Hindlimb muscle (tissue), 1 donor: Measurements from ENCODE around the gene LDLRAP1. TPM values are rescaled to one million over a fixed set of nuclear protein-coding genes. Genes with fewer than 3 reads are reported as not detected.

Experiments
- DNase-seq: peaks from one replicate; pipeline ENCODE4 v3.0.0-alpha.2; 2013
- polyA plus RNA-seq: library from polyadenylated mRNA; unstranded; fragments of 120-200 nt; gene quantifications from one replicate; pipeline ENCODE4 v1.2.1, GENCODE V29; 2013; ENCODE audit not compliant: insufficient read length

The LDLRAP1 gene
- polyA plus RNA-seq, 1 donor = 14.5 TPM

DNA sequence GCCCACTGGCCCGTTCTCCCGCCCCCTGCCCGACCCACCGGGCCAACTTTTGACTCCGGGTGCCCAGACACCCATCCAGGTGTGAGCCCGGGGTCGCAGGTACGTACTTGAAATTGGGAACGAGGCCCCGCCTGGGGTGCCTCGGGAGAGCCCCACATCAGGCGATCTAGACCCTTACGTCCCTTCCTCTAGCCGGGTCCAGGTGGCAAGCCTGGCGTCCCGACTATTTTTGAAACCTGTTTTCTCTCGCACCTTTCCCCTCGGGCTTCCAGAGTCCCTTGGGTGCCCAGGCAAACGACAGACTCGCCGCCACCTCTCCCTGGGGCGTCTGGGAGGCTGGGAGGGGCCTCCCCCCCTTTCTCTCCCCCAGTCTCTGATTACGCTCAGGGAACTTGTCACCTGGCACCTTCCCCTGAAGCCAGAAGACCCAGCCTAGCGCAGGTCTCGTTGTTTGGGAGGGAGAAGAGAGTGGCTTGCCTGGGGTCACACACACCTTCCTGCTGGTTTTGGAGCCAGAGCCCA lies 898 bp downstream of the LDLRAP1 start:
- no peak for DNase-seq

DNA sequence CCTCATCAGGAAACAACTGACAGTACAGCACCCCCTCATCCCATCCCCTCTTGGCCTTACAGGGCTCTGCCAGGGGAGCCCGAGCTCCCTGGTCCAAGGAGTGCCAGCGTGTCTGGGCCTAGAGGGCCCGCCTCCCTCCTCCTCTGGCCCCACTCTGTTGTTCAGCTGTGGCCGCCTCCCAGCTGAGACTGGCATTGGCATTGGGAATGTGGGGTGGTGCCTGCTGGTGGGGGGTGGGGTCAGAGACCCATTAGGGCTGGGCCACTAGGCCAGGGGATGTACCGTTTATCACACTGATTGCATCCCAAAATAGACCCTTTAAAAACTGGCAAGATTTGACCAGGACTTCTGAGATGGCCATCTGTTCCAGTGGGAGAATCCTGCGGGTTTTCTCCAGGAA lies 1.4 kb downstream of the LDLRAP1 start:
- no peak for DNase-seq

DNA sequence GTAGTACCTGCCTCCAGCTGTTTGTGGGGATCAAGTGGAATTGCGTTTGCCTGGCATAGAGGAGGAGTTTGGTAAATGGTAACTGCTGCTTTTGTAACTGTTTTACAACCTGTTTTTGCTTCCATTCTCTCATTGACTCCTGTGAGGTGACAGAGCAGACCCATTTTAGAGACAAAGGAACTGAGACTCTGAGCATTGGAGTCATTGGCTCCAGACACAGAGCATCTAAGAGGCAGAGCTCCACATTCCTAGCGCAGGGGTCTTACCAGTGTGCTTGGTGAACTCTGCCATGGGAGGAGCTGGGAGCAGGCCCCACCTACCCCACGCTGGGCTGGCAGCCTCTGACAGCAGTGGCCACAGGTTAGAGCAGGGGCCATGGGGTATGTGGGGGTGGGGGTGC lies 2.4 kb downstream of the LDLRAP1 start:
- no peak for DNase-seq

DNA sequence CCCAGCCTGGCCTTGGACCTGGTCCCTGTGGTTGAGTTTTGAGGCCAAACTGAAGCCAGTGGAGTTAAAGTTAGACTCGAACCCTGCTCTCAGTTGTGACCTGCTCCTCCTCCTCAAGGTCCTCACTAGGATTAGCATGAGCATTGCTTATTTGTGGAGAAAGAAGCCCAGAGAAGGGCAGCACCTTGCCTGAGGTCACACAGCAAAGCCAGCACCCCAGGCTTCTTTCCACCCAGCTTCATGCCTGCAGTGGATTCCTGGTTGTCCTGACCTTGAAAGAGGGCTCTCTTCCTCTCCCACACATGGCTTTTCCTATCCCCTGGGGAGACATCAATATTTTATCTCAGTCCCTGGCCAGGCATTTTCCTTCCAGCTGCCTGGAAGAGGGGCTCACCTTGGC lies 2.8 kb downstream of the LDLRAP1 start:
- no peak for DNase-seq

DNA sequence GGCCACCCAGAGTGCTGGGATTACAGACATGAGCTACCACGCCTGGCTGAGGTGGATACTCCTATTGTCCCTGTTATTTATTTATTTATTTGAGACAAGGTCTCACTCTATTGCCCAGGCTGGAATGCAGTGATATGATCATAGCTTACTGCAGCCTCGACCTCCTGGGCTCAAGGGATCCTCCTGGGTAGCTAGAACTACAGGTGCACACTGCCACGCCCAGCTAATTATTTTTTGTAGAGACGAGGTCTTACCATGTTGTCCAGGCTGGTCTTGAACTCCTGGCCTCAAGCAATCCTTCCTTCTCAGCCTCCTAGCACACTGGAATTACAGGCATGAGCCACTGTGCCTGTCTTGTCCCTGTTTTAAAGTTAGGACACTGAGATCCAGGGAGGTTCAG lies 5.2 kb downstream of the LDLRAP1 start:
- no peak for DNase-seq

DNA sequence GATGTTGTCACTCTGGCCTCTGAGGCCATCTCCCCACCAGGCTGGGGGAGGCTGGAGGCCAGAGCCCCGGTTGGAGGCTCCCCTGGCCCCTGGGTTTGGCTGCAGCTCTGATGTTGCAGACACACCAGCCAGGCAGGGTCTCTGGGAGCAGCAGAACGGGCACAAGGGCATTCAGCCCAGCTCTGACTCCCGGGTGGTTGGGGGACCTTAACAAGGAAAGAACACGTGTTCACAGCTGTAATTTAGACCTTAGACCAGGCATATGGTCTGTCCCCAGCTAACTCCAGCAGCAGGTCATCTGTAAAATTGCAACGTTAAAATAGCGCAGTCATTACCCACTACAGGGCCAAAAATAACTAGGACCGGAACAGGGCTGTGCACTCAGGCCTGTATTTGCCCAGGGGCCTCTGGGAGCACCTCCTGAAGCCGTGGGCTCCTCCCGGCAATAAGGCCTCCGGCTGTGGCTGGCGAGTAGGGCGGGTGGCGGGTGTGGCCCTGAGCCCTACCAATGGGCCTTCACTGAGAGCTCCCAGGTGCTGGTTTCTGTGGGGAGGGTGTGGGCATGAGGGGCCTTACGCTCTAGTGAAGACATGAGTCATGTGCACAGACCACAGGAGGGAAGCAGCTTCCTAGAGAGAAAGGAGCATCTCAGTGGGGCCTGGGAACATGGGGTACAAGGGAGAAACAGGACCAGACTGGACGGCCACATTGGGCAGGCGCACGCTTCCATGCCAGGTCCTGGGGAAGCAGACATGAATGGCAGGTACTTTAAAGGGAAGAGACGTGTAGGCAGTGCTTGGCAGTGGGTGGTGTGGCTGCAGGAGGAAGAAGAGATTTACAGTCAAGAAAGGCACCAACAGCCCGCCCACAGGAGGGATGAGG lies 6.1 kb downstream of the LDLRAP1 start:
- no peak for DNase-seq

DNA sequence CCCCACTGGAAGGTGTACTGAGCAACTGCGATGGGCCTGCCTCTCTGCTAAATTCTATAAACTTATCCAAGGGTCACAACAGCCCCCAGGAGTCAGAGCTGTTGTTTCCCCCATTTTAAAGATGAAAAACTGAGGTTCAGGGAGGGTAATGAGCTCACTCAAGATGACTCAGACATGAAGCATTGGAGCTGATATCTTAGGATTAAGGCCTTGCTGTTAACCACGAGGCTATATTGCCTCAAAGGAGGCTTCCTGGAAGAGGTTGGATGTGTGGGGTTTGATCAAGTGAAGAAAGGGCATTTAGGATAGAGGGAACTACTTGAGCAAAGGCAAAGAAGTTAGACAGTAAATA lies 6.7 kb downstream of the LDLRAP1 start:
- no peak for DNase-seq

DNA sequence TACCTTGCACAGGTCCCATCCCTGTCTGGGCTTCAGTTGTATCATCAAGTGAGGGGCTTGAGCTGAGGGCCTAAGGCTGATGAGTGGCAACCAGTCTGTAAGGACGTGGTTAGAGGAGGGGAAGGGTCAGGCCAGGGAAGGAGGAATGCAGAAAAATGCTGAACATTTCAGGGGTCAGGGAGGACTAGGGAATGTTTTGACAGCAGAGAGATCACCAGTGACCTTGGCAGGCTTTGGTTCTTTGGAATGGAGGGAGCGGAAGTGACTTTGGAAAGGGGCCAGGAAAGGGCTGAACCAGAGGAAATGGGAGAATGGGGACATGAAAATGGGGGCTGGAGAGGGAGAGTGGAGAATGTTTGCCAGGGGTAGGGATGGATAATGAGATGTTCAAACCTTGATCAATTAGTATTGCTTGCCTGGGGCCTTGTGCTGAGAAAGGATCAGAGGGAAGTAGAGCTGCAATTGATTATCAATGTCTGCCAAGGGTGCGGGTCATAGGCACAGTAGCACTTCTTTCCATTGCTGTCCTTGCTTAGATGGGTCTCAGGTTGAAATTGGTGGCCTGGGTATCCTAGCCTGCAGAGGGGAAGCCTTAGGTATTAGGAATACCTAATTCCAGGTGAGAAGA lies 7.4 kb downstream of the LDLRAP1 start:
- no peak for DNase-seq

DNA sequence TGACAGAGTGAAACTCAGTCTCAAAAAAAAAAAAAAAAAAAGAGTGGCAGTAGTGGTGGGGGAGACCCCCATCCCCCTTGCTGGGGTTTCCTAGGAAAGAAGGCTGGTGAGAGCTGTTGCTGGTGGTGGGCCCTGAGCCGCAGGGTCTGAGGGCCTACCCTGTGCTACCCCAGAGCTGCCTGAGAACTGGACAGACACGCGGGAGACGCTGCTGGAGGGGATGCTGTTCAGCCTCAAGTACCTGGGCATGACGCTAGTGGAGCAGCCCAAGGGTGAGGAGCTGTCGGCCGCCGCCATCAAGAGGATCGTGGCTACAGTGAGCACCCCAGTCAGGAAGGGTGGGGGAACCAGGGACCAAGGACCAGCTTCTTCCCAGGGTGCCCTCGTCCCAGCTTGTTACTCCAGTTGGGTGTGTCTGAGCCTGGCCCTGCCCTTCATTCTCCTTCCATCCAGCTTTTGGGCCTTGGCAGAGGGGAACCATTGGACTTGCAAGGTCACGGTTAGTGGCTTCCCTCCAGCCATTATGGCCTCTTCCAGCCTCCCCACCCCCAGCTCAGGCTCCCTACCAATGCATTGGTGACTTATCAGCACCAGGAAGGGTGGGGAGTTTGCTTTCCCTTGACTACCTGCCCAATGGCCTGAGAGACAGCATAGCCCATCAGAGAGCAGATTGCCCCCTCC lies 10.5 kb downstream of the LDLRAP1 start:
- DNase-seq = no peak

DNA sequence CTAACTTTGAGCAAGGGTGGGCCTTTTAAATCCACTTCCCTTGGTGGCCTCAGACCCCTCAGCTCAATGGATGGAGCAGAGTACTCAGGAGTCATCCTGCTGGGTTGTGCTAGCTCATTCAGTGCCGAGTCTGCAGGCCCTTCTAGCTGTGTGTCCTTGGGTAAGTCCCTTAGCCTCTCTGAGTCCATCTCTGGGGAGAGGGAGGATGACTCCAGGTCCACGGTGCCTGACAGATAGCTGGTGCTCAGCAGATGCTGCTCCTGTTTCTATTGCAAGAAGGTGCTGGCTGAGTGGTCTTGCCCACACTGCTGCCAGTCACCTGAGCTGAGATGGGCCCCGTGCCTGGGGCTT lies 11.0 kb downstream of the LDLRAP1 start:
- no peak for DNase-seq

DNA sequence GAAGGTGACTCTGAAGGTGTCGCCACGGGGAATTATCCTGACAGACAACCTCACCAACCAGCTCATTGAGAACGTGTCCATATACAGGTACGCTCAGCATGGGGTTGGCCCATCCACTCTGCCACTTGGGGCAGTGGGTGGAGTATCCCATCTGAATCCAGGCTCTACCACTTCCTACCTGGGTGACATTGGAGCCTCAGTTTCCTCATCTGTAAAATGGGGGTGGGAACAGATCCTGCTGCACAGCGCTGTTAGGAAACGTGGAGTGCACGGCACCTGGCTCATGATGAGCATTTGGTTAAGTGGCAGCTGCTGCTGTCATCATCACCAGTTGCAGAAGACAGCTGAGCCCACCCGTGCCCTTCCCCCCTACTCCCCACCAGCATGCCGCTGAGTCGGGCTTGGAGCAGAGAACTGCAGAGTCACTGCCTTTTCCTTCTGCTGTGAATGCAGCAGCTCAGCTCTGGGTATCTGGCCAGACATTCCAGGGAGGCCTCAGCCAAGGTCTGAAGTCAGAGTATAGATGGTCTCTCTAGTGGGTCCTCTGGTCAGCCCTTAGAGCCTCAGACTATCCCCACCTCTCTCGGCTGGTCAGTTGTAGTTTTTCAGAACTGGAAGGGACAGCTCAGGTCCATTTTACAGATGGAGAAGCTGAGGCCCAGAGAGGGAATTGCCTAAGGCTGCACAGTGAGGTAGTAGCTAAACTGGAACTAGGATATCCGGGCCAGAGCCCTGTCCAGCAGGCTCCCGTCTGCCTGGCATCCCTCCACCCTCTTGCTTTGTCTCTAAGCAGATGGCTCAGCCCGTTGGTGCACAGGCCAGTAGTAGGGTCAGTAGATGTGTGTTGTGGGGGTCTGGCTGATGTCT lies 11.7 kb downstream of the LDLRAP1 start:
- no peak for DNase-seq

DNA sequence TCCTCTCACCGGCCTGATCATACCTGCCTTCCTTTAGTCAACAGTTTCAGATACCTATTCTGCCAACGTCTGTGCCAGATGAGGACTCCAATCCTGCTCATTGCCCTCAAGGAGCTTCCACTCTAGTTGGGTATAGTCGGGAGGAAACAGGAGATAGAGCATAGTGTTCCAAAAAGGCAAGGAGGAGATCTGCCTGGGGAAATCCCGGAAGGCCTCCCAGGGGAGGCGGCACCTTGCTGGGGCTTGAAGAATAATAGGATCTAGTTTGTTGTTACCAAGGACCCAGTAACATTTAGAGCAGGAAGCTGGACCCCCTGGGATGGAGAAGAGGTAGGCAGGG lies 12.3 kb downstream of the LDLRAP1 start:
- DNase-seq = no peak

DNA sequence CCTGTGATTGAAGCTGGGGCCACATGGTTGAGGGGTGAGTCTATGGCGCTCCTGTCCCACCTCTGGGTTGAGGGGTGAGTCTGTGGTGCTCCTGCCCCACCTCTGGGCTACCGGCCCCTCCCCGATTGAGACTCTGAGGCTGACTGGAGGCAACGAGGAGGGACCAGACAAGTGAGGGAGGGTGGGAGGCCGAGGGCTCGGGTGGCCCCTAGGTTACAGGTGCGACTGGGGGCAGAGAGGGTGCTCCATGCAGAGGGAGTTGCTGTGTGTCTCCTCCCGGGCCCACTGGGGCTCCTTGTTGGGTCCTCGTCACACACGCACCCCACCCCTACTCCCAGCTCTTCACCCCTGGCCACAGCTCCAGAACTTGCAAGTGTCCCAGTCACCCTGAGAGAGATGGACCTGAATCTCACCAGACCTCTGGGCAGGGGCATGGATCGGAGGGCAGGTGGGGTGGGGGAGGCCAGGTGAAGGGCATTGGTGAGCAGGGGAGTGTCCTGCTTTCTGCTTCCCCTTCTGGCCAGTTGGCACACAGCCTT lies 12.8 kb downstream of the LDLRAP1 start:
- no peak for DNase-seq

DNA sequence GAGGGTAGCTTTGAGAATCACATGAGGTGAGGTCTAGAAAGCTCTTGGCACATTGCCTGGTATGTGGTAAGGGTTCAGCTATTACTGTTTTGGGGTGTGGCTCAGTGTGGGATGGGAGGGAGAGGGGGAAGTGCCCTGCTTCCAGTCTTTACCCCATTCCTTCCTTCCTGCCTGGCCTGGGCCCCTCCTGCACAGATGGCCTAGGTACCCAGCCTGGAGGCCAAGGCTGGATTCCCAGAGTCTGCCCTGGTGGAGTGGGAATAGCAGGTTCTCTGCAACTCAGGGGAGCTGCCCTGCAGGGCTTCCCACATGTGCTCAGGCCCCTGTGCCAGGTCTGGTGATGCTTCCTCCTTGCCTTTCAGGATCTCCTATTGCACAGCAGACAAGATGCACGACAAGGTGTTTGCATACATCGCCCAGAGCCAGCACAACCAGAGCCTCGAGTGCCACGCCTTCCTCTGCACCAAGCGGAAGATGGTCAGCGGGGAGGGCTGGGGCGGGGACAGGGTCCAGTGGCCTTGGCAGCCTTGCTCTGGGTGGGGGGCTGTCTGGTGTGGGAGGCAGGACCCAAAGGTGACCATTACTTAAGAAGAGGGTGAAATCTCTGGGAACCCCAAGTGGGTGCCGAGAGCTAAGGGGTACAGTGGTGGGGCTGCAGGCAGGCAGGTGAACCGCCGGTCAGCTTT lies 13.5 kb downstream of the LDLRAP1 start:
- DNase-seq = no peak

DNA sequence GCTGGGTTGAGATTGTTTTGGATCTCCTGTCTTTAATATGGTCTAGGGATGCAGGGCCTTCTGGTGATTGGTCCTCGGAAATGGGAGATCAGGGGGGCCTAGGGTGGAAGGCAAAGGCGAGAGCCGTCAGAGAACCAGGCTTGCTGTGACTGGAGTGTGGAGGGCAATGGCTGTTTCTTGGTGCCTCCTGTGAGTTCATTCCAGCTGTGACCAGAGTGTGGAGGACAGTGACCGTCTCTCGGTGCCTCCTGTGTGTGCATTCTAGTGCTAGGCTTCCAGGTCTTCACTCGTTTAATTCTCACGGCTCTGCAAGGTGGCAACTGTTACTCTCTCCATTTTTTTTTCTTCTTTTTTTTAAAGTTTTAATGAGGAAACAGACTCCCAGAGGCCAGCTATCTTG lies 14.1 kb downstream of the LDLRAP1 start:
- no peak for DNase-seq

DNA sequence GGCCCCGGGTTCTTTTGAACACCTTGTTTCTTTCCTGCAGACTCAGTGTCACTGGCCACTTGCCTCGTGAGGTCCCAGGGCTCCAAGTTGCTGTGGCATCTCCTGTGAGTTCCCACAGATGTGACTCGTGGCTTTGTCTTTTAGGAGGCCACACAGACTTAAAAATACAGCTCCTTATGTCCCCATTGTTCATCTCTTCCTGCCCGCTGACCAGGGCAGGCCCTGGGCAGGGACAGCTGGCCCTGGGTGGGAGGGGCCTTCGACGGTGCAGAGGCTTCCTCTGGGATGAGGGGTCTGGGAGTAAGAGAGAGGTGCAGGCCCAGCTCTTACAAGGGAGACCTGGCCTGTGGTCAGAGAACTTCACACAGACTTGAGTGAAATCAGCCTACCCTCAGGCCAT lies 15.6 kb downstream of the LDLRAP1 start:
- DNase-seq = no peak

DNA sequence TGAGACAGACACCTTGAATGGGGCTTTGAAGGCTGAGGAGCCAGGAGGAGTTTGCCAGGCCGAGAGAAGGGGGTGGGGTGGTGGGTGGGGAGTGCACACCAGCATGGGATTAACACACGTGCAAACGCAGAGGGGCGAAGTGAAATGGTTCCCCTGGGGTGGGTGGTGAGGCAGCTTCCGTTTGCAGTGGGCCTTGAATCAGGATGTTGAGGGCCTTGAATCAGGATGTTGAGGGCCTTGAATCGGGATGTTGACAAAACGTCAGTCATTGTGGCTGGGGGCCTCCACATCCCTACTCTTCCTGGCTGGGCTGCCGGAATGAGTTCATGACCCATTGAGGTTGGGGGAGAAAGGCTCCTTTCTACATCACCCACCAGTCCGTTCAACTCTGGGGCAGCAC lies 16.6 kb downstream of the LDLRAP1 start:
- DNase-seq = no peak

DNA sequence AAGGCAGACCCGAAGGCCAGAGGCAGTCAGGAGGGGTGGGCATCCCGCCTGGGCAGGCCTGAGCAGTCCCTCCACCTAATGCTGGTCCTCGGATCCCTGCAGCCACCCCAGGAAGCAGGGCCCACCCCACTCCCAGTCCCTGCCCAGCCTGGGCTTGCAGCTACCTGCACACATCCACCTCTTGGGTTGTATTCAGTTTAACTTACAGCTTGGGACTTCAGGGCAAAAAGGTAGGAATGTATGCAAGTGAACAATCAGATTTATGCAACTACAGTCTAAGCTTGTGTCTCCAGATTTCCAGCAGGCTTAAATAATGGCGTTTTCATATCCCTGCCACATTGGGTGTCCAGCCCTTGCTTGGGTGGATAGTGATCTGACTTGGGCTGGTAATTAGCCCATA lies 17.4 kb downstream of the LDLRAP1 start:
- DNase-seq = no peak

DNA sequence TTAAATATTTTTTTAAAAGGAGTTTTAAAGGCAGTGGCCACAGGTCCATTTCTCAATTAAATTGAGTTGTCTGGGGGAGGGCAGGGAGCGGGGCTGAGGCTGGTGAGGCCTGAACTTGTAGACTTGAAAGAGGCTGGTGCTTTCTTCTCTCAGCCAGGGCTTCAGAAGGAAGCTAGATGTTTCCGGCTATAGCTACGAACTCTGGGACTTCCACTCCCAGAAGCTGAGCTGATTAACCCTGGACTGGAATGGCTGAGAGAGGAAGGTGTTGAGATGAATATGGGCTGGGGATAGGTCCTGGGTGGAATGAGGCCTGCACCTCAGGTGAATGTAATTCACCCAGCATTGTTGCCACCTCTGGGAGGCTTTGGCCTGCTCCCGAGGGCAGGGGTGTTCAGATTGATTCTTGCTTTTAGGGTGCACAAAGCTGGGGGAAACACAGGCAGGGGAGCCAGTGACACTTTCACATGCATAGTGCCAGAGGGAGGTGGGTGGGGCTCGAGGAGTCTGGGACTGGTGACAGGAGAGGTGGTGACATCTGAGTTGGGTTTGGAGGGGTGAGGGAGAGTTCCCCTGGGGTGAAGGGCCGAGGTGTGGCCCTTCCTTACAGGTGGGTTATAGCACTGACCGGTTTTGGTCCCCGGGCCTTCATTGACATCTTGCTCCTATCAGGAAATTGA lies 18.2 kb downstream of the LDLRAP1 start:
- no peak for DNase-seq

DNA sequence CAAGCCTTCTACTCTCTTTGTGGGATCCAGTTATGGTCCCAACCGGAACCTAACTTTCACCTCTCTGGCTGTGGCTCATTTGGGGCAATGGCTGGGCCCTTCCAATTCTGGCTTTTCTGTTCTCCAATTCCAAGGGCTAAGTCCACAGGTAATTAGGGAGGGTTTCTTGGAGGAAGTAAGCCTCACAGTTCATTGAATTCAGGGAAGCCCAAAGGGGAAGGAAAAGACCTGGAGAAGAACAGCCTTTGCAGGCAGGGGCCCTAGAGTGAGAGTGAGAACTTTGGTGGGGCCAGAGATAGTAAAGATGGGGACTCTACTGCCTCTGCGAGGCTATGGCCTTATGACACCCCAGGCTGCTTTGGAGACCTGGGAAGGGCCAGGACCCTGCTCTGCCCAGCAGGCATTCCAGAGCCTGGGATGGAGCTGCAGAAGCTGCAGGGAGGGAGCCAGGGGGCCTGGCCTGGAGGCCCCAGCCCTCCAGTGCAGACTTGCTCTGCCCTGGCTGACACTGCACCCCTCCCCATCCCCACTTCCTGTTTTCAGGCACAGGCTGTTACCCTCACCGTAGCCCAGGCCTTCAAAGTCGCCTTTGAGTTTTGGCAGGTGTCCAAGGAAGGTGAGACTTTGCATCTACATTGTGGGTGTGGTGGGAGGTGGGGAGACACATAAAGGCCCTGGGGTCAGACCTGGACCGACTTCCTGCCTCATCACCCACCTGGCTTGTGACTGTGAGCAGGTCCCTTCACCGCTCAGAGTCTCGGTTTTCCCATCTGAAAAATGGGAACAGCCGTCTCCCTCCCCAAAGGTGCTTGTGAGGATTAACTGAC lies 18.9 kb downstream of the LDLRAP1 start:
- no peak for DNase-seq

DNA sequence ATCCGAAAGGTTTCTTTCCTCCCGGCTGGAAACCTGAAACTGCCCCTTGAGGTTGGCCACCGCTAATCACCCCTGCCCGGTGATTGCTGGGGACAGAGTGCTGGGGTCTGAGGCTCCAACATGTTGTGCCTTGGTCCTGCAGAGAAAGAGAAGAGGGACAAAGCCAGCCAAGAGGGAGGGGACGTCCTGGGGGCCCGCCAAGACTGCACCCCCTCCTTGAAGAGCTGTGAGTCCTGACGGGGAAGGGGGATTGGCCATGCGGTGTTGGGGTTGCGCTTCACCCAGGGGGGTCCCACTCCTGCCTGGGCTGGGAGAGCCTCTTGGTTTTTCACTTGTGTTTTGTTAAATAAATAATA lies 19.5 kb downstream of the LDLRAP1 start:
- DNase-seq = no peak
